Stomach (tissue), 4 donors: ENCODE results near the gene EXT2.

ENCODE experiments used
- EP300 ChIP-seq: sonication (generic); formaldehyde crosslinking; IDR thresholded peaks from one replicate; pipeline ENCODE4 v1.6.1; 2017; ENCODE audit warnings: antibody characterized with exemption
- POLR2A ChIP-seq, 4 donors: fragments of 450-650 bp; IDR thresholded peaks; one replicate each; pipeline ENCODE4 v1.6.1; 2016; ENCODE audit warnings: antibody characterized with exemption in 4 of 4, control low read depth in 2 of 4, mild to moderate bottlenecking in 1 of 4, moderate library complexity in 1 of 4
- POLR2AphosphoS5 ChIP-seq, 3 donors: sonication (generic); formaldehyde crosslinking; IDR thresholded peaks; one replicate each; pipeline ENCODE4 v1.6.1; 2016; ENCODE audit warnings: antibody characterized with exemption in 3 of 3
- TF ChIP-seq, protein P1 (sequence below), 7 experiments: fragments of 450-650 bp in 4 of 7; fragments of 200-600 bp in 3 of 7; sonication (generic) in 3 of 7; IDR thresholded peaks; one replicate each; pipeline ENCODE4 v1.5.1; 2016 to 2019; ENCODE audit warnings: antibody characterized with exemption in 7 of 7, control low read depth in 2 of 7, mild to moderate bottlenecking in 1 of 7

DNA sequence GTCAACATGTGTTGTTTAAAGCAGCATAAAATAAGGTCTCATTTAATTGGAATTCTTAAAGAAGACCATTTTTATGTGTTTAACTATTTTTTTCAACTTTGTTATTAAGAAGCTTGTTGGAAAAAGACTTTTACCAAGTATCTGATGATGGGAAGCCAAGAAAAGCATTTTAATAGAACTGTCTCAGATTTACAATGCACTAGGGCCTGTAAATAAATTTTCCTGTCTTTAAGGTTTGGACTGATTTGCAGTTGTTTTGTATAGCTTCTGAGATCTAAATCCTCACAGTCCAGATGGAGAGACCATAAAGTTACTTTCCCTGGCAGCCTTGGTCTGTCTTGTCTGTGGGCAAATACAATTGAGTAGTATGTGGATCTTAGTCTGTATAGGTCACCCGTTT, 41.6 kb downstream of the EXT2 start:
- TF ChIP-seq, protein P1, sequence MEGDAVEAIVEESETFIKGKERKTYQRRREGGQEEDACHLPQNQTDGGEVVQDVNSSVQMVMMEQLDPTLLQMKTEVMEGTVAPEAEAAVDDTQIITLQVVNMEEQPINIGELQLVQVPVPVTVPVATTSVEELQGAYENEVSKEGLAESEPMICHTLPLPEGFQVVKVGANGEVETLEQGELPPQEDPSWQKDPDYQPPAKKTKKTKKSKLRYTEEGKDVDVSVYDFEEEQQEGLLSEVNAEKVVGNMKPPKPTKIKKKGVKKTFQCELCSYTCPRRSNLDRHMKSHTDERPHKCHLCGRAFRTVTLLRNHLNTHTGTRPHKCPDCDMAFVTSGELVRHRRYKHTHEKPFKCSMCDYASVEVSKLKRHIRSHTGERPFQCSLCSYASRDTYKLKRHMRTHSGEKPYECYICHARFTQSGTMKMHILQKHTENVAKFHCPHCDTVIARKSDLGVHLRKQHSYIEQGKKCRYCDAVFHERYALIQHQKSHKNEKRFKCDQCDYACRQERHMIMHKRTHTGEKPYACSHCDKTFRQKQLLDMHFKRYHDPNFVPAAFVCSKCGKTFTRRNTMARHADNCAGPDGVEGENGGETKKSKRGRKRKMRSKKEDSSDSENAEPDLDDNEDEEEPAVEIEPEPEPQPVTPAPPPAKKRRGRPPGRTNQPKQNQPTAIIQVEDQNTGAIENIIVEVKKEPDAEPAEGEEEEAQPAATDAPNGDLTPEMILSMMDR (IDR thresholded peaks at IDR 0.05): no peak
- TF ChIP-seq POLR2AphosphoS5 (IDR thresholded peaks at IDR 0.05) (no peak), EP300 (no peak), POLR2A (IDR thresholded peaks at IDR 0.05) (no peak)
